Aorta (tissue), 5 donors: ENCODE results near the gene AGPAT3. TPM values are rescaled to one million over a fixed set of nuclear protein-coding genes. Genes with fewer than 3 reads are reported as not detected.

ENCODE experiments used
- ATAC-seq: fragments of 200-7000 bp; cut with Tn5 transposase; one replicate; pipeline ENCODE4 v1.9.1; 2022; ENCODE audit warnings: moderate library complexity; ENCODE audit not compliant: low FRiP score
- DNase-seq, 2 donors: peaks; one replicate each; pipeline ENCODE4 v3.0.0-alpha.2; 2020
- H3K27ac ChIP-seq, 2 donors: one replicate each; pipeline ENCODE4 v1.5.1; 2013; ENCODE audit warnings: low read length in 2 of 2, mild to moderate bottlenecking in 2 of 2, moderate library complexity in 2 of 2, control low read depth in 1 of 2, inconsistent platforms in 1 of 2, low read depth in 1 of 2
- H3K27me3 ChIP-seq, 2 donors: one replicate each; pipeline ENCODE4 v1.6.1; 2013; ENCODE audit warnings: control low read depth in 1 of 2, low read length in 1 of 2, mild to moderate bottlenecking in 1 of 2, moderate library complexity in 1 of 2; ENCODE audit not compliant: insufficient read depth in 2 of 2, control insufficient read depth in 1 of 2
- H3K36me3 ChIP-seq, 2 donors: one replicate each; pipeline ENCODE4 v1.6.1; 2013; ENCODE audit warnings: control low read depth in 1 of 2, low read length in 1 of 2, mild to moderate bottlenecking in 1 of 2; ENCODE audit not compliant: insufficient read depth in 2 of 2, control insufficient read depth in 1 of 2
- H3K4me1 ChIP-seq, 2 donors: one replicate each; pipeline ENCODE4 v1.6.1; 2013; ENCODE audit warnings: low read length in 2 of 2, control low read depth in 1 of 2, mild to moderate bottlenecking in 1 of 2, moderate library complexity in 1 of 2; ENCODE audit not compliant: insufficient read depth in 2 of 2, control insufficient read depth in 1 of 2
- H3K4me3 ChIP-seq, 2 donors: one replicate each; pipeline ENCODE4 v1.5.1; 2013; ENCODE audit warnings: low read length in 2 of 2, control low read depth in 1 of 2, mild to moderate bottlenecking in 1 of 2
- H3K9me3 ChIP-seq: one replicate; pipeline ENCODE4 v1.6.1; 2013; ENCODE audit warnings: mild to moderate bottlenecking, low read length; ENCODE audit not compliant: control insufficient read depth
- WGBS, 2 donors: extraction: QIAGEN DNeasy Blood & Tissue Kit; methylation state at CpG; one replicate each; pipeline ENCODE4 v1.1.7; 2013; 5-methylcytosine and 5-hydroxymethylcytosine counted together
- intact Hi-C, 2 donors: fragments of 100-400 bp; cut with DNase I; formaldehyde crosslinking; loops; one replicate each; pipeline versions ENCODE4 v1.14.2 to v1.15.0; 2022
- polyA plus RNA-seq, 2 donors: library from polyadenylated mRNA; stranded (reverse); fragments of 200-250 nt; gene quantifications; one replicate each; pipeline ENCODE4 v1.2.3, GENCODE V29; 2013
- total RNA-seq, 2 donors: library from RNA; stranded (reverse); fragmentation: NEBNext Ultra II Directional; extraction: Animal tissue kit (Norgen Biotek cat#: 25700); gene quantifications; one replicate each; pipeline ENCODE4 v1.2.1, GENCODE V29; 2021
- donor health status: healthy with polysubstance abuse.
- donor health status: Bipolar disorder and iron deficiency.
- donor health status: DM: no; HTN: no; CAD: no.
- donor health status: DM: no; HTN: no; CAD: no.
- donor health status: DM: yes; HTN: yes; CAD: no.

The AGPAT3 gene
- total and polyA plus RNA-seq, 4 donors: 8.3 to 45.5 (median 23.7) TPM

DNA sequence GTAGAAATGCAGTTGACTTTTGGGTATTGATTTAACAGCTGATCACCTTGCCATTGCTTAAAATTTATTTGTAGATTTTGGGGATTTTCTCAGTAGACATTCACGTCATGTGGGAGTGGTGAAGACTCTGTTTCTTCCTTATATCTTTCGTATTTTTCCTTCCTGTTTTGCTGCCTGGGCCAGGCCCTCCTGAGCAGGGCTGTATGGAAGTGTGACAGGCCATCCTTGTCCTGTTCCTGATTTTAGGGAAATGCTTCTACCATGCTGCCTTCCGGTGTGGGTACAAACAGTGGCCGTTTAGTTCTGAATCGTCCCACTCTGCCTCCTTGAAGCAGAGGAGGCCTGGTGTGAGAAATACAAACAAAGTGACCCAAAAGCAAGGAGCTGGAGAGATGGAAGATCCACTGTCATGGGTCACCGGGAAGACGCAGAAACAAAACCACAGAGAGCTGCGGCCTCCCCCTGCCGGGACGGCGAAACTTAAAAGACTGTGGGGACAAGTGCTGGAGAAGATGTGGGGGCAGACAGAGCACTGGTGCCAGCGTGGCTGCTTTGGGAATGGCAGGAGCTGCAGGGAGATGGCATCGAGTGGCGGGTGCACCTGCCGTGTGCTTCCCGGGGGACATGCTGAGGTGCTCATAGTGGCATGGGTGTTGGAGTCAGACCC lies 7.6 kb downstream of the AGPAT3 start:
- ATAC-seq (no peak), DNase-seq (peak in 1 of 2 donors; percentile 43)
- 91 to 92% methylated on average over 16 of the region's 16 CpGs for WGBS, 2 donors
- no peak overlapping the region for H3K27ac ChIP-seq
- no peaks in the 10 kb centered on the region for H3K36me3 ChIP-seq
- H3K27me3 ChIP-seq: no peaks in the 10 kb centered on the region
- no peaks in the 10 kb centered on the region for H3K4me1 ChIP-seq
- no peaks in the 10 kb centered on the region for H3K9me3 ChIP-seq
- intact Hi-C loops: no loop called here
- no peak overlapping the region for H3K4me3 ChIP-seq

DNA sequence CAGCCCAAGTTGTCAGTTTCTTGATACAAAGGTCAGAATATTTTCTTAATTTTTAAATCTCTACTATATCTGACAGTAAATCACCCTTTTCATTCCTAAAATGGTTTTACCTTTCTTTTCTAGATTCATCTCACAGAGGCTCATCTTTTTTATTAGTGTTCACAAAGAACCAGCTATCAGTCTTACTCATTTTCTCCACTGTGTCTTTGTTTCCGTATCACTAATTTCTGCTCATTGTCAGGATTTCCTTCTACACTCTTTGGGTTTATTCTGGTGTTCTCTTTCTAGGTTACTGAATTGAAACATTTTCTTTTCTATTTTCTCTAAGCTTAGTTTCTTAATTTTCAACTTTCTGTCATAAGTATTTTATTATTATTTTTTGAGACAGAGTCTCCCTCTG lies 8.7 kb downstream of the AGPAT3 start:
- no peak for DNase-seq
- no peaks in the 10 kb centered on the region for H3K9me3 ChIP-seq
- H3K4me3 ChIP-seq: no peak overlapping the region
- no peak for ATAC-seq
- H3K4me1 ChIP-seq: no peaks in the 10 kb centered on the region
- 85 to 95% methylated on average over 1 of the region's 1 CpG for WGBS, 2 donors
- no peaks in the 10 kb centered on the region for H3K27me3 ChIP-seq
- intact Hi-C loops: no loop called here
- no peaks in the 10 kb centered on the region for H3K36me3 ChIP-seq
- no peak overlapping the region for H3K27ac ChIP-seq

DNA sequence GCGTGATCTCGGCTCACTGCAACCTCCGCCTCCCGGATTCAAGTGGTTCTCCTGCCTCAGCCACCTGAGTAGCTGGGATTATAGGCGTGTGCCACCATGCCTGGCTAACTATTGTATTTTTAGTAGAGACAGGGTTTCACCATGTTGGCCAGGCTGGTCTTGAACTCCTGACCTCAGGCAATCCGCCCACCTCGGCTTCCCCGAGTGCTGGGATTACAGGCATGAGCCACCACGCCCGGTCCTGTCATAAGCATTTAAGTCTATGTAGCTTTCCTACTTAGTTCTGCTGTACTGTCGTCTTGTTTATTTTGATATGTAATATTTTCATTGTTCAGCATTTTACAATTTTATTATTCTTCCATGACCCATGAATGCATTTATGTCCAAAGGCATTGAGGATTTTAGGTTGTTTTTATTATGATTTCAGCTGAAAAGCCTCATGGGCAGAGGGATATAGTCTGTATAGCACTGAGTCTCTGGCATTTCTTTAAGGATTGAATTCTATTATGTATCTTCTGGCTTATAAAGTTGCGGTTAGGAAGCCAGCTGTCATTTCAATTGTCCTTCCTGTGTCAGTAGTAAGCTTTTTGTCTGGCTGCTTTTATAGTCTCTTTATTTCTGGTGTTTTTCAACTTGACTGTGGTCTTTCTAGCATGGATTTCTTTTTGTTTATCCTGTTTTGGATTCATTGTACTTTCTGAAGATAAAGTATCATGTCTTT lies 9.2 kb downstream of the AGPAT3 start:
- no peak for ATAC-seq
- H3K9me3 ChIP-seq: no peaks in the 10 kb centered on the region
- no peak overlapping the region for H3K4me3 ChIP-seq
- H3K27me3 ChIP-seq: no peaks in the 10 kb centered on the region
- 77 to 78% methylated on average over 12 of the region's 12 CpGs for WGBS, 2 donors
- intact Hi-C loops: no loop called here
- H3K36me3 ChIP-seq: no peaks in the 10 kb centered on the region
- no peak overlapping the region for H3K27ac ChIP-seq
- H3K4me1 ChIP-seq: no peaks in the 10 kb centered on the region
- peak in 1 of 2 donors; percentile 44 for DNase-seq

DNA sequence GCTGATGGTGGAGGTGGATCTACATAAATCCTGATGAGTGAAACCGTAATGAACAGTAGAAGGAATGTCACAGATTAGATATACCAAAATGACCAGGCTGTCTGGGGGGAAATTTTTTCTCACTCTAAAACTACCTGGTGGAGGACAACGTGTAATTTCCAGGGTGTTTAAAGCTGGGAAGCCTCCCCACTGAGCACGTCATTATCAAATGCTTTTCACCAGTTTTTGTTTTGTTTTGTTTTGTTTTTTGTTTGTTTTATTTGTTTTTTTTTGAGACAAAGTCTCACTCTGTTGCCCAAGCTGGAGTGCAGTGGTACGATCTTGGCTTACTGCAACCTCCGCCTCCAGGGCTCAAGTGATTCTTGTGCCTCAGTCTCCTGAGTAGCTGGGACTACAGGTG lies 11.6 kb downstream of the AGPAT3 start:
- 95 to 98% methylated on average over 5 of the region's 5 CpGs for WGBS, 2 donors
- Histone ChIP-seq H3K27me3 (no peaks in the 10 kb centered on the region), H3K36me3 (no peaks in the 10 kb centered on the region), H3K4me1 (no peaks in the 10 kb centered on the region), H3K27ac (no peak overlapping the region), H3K9me3 (no peaks in the 10 kb centered on the region), H3K4me3 (no peak overlapping the region)
- intact Hi-C loops: no loop called here
- no peak for ATAC-seq
- peak in 1 of 2 donors; percentile 11 for DNase-seq

DNA sequence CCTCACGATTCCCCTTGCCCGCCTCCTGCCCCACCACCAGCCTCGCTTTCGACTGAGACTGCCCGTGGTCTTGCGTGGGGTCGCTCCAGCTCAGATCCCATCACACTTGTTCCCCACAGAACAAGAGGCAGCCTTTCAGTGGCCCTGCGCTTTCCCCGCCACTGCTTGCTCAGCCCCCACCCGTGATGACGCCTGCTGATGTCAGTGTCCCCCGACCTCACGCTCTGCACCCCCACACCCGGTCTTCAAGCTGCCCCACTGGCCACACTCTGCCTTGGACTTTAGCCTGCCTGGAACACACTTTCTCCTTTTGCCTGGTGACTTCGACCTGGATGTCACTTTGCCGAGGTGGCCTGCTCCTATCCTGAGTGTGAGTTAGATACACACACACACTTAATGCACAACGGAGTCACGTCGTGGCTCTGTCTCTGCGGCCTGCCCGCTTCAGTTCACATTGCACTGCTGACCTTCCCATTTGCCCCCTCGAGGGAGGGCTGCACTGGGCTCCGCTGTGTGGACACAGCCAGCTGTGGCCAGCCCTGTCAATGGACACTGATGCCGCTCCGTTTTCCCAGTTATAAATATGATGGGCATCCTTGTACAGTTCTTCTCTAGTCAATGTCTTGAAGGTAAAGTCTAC lies 13.0 kb downstream of the AGPAT3 start:
- WGBS, 2 donors: 91% methylated on average over 25 of the region's 25 CpGs
- no peaks in the 10 kb centered on the region for H3K4me1 ChIP-seq
- DNase-seq: no peak
- intact Hi-C loops: no loop called here
- H3K4me3 ChIP-seq: no peak overlapping the region
- ATAC-seq: no peak
- H3K27ac ChIP-seq: no peak overlapping the region
- no peaks in the 10 kb centered on the region for H3K36me3 ChIP-seq
- no peaks in the 10 kb centered on the region for H3K27me3 ChIP-seq
- no peaks in the 10 kb centered on the region for H3K9me3 ChIP-seq

DNA sequence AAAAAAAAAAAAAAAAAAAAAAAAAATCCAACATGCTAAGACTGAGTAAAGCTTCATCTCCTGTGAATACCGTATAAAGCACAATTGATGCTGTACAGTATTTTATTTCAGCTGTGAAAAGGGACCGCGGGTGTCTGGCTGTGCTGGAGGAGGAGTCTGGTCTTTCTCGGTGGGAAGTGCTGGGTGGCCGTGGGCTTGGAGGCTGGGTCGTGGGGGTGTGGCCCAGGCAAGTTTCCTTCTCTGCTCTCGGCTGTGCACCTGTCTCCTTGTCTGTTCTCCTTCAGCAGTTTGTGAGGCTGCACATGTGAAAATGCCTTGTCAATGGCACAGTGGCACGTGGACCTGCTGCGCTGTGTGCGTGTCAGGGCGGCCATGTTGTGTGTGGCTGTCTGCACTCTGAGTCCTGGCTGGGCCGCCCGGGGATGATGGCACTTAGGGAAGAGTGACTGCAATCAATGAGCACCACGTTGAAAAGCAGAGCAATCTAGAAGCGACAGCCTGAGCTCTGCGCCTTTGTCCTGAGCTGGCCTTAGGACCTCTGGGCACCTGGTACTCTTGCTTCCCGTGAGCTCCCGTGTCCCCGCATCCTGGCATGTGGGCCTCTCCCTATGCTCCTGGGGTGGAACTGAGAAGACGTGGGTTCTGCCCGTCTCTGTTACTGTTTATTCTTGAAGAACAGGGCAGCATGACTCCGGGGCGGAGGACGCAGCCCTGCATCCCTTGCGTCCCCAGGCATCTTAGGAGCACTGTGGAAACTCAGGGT lies 14.5 kb downstream of the AGPAT3 start:
- intact Hi-C loops: no loop called here
- no peak for DNase-seq
- WGBS, 2 donors: 92 to 95% methylated on average over 25 of the region's 25 CpGs
- Histone ChIP-seq H3K27me3 (no peaks in the 10 kb centered on the region), H3K4me1 (no peaks in the 10 kb centered on the region), H3K36me3 (no peaks in the 10 kb centered on the region), H3K27ac (no peak overlapping the region), H3K9me3 (no peaks in the 10 kb centered on the region), H3K4me3 (no peak overlapping the region)
- no peak for ATAC-seq

DNA sequence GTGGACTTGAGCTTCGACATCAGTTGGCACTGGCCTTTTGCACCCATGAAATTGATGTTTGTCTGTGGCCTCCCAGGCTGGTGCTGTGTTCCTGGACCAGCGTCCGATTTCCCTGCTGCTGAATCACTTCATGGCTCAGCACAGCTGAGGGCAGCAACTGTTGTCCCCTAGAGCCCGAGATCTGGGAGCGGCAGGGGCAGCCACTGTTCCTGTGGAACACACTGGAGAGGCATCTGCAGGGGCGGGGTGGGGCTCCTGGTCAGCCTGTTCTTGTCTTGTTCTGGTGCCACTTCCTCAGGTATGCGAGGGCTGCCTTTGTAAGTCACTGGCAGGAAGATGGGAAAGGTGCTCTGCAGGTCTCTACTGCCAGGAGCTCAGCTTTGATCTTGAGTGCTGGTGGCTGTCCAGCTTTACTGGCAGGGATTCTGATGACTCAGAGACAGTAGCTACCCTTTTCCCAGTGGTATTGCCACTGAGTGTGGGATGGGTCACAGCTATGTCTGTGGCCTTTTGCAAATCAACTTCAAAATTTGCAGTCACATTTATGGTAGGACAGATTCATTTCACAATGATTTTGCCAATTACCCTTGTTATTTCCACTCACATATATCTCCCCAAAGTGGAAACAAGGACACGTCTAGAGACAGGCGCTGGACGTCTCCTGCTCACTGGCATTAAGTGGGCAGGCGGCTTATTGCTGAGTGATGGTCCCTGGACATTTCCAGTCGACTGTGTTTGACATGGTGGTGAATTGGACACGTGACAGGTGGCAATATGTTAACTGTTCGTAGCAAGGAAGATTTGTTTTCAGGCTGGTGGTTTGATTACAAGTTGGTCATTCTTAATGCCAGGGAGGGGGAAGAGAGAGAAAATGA lies 15.3 kb downstream of the AGPAT3 start:
- WGBS, 2 donors: 77% methylated on average over 14 of the region's 14 CpGs

DNA sequence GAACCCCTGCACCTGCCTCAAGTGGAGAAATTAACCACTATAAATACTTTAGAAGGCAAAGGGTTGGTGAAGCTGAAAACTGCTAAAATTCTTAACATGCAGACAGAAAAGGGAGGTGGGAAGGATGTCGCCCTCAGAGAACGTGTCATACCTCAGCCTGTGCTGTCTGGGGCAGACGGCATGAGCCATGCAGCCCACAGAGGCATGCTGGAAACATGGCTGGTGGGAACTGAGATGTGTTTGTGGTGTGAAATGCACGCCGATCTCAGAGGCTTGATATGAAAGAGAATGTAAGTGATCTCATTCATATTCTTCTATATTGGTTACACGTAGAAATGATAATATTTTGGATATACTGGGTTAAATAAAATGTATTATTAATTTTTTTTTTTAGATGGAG lies 16.3 kb downstream of the AGPAT3 start:
- no peaks in the 10 kb centered on the region for H3K36me3 ChIP-seq
- ATAC-seq (no peak), DNase-seq (no peak)
- H3K27ac ChIP-seq: no peak overlapping the region
- intact Hi-C loops: no loop called here
- no peaks in the 10 kb centered on the region for H3K27me3 ChIP-seq
- no peaks in the 10 kb centered on the region for H3K9me3 ChIP-seq
- H3K4me1 ChIP-seq: no peaks in the 10 kb centered on the region
- 91 to 96% methylated on average over 6 of the region's 6 CpGs for WGBS, 2 donors
- no peak overlapping the region for H3K4me3 ChIP-seq

More for the DNA sequence above, 15.3 kb downstream of the AGPAT3 start:
- intact Hi-C loops: no loop called here
- no peaks in the 10 kb centered on the region for H3K9me3 ChIP-seq
- no peak overlapping the region for H3K4me3 ChIP-seq
- no peaks in the 10 kb centered on the region for H3K4me1 ChIP-seq
- no peak for DNase-seq
- no peak overlapping the region for H3K27ac ChIP-seq
- H3K27me3 ChIP-seq: no peaks in the 10 kb centered on the region
- H3K36me3 ChIP-seq: no peaks in the 10 kb centered on the region
- ATAC-seq: no peak
